Activated CD8-positive, alpha-beta memory T cell treated with anti-CD3 and anti-CD28 coated beads for 1 hour (primary cell): ENCODE measurements around the gene RASGRF2.

Experiments used
- DNase-seq, 2 donors: peaks; one replicate each; pipeline ENCODE4 v3.0.0-alpha.2; 2020; ENCODE audit warnings: low read depth in 1 of 2; ENCODE audit errors: extremely low read depth in 1 of 2

The RASGRF2 gene

GRCh38 chr5:81132381-81132780 is 172.2 kb downstream of the RASGRF2 start:
- no peak for DNase-seq

- DNase-seq = no peak
Measured at GRCh38 chr5:81134066-81134465, 173.9 kb downstream of the RASGRF2 start.

GRCh38 chr5:81134566-81134965 is 174.4 kb downstream of the RASGRF2 start:
- no peak for DNase-seq

- DNase-seq = no peak
Measured at GRCh38 chr5:81136557-81136956, 176.4 kb downstream of the RASGRF2 start.

- no peak for DNase-seq
Measured at GRCh38 chr5:81137833-81138232, 177.7 kb downstream of the RASGRF2 start.

- DNase-seq = no peak
Measured at GRCh38 chr5:81140441-81140840, 180.3 kb downstream of the RASGRF2 start.

- no peak for DNase-seq
Measured at GRCh38 chr5:81140943-81141342, 180.8 kb downstream of the RASGRF2 start.

- DNase-seq = no peak
Measured at GRCh38 chr5:81142108-81142507, 181.9 kb downstream of the RASGRF2 start.

GRCh38 chr5:81145329-81145935 is 185.3 kb downstream of the RASGRF2 start:
- no peak for DNase-seq

- DNase-seq = no peak
Measured at GRCh38 chr5:81146031-81146430, 185.9 kb downstream of the RASGRF2 start.

- no peak for DNase-seq
Measured at GRCh38 chr5:81147011-81147885, 187.1 kb downstream of the RASGRF2 start.

GRCh38 chr5:81147886-81148571 is 187.9 kb downstream of the RASGRF2 start:
- DNase-seq = no peak

GRCh38 chr5:81151546-81151945 is 191.4 kb downstream of the RASGRF2 start:
- DNase-seq = no peak

GRCh38 chr5:81154725-81155124 is 194.6 kb downstream of the RASGRF2 start:
- no peak for DNase-seq

GRCh38 chr5:81156732-81157131 is 196.6 kb downstream of the RASGRF2 start:
- no peak for DNase-seq

GRCh38 chr5:81161012-81161601 is 200.9 kb downstream of the RASGRF2 start:
- no peak for DNase-seq

- DNase-seq = no peak
Measured at GRCh38 chr5:81162501-81162900, 202.3 kb downstream of the RASGRF2 start.

- DNase-seq = no peak
Measured at GRCh38 chr5:81163651-81164050, 203.5 kb downstream of the RASGRF2 start.

- no peak for DNase-seq
Measured at GRCh38 chr5:81164476-81164875, 204.3 kb downstream of the RASGRF2 start.

- no peak for DNase-seq
Measured at GRCh38 chr5:81164936-81165335, 204.8 kb downstream of the RASGRF2 start.

- peak in 1 of 2 donors; percentile 24 for DNase-seq
Measured at GRCh38 chr5:81165493-81166119, 205.4 kb downstream of the RASGRF2 start.
